GM12801 (cell line): ENCODE data around the gene TM6SF1.

ENCODE experiments used
- CTCF ChIP-seq: IDR thresholded peaks from one replicate; pipeline ENCODE4 v1.5.1; 2011; ENCODE audit warnings: control low read depth; ENCODE audit not compliant: insufficient read length; ENCODE audit errors: extremely low read depth

Gene TM6SF1

DNA sequence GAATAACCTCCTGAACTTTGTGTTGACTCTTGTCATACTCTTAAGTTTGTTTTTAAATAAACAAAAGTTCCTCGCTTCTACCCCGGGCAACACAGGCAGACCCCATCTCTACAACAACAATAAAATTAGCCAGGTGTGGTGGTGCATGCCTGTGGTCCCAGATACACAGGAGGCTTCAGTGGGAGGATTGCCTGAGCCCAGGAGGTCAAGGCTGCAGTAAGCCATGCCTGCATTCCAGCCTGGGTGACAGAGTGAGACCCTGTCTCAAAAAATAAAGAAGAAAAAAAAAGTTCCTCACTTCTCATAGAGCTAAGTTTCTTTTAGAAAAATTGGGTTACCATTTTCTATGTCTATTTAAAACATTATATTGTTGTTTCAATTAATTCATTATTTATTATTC lies 70.9 kb downstream of the TM6SF1 start:
- no peak for TF ChIP-seq CTCF

DNA sequence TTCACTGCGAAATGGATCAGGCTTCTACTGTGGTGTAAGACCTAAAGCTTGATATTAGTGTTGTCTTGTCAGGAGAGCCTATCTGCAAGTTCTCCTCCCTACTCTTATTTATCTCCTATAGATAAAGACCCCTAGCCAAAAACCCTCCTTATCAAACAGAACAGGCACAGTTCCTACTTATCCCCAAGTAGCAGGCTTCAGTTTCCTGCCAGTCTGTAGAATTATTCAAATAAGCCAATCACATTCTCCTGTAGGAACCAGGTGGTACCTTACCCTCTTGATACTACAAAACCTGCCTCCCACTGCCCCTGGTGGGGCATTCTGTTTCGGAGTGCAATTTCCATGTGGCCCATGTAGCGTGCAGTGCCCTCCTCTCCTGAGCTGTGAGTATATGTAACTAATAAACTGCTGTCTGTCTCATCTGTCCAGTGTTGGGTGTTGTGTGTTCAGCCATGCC lies 71.5 kb downstream of the TM6SF1 start:
- no peak for TF ChIP-seq CTCF

DNA sequence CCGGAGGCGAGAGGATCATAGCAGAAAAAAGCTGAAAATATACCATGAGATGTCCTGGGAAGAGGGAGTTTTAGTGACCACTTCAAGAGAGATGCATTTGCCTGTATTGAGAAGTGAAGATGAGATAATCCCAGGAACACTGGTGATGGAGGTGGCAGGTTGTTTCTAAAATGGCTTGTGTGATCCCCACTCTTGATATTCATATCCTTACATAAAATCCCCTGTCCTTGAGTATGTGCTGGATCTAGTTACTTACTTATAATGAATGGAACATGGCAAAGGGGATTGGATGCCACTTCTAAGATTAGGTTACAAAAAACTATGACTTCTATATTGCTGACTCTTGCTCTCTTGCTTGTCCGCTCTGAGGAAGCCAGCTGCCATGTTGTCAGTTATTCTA lies 78.1 kb downstream of the TM6SF1 start:
- no peak for TF ChIP-seq CTCF
